ENCODE data around the gene ITPRID2.

- no peak for TF ChIP-seq CTCF (IDR thresholded peaks at IDR 0.05; ENCODE audit: control extremely low read depth in 1 of 3, insufficient read depth in 1 of 3, low read depth in 1 of 3, low read length in 3 of 3)
- no peak for TF ChIP-seq EZH2 (IDR thresholded peaks at IDR 0.05; ENCODE audit: low read depth, low read length, severe bottlenecking)
- no peak for TF ChIP-seq TAF1 (IDR thresholded peaks at IDR 0.05; ENCODE audit: low read depth, low read length)
- no peak for TF ChIP-seq CEBPB (IDR thresholded peaks at IDR 0.05; ENCODE audit: low read depth, low read length)
- no peak for TF ChIP-seq CHD2 (IDR thresholded peaks at IDR 0.05; ENCODE audit: low read length)
- no peak for TF ChIP-seq POLR2AphosphoS5 (IDR thresholded peaks at IDR 0.05; ENCODE audit: low read depth, low read length)
- no peak for TF ChIP-seq RFX5 (IDR thresholded peaks at IDR 0.05; ENCODE audit: borderline replicate concordance, low read depth, low read length)
- TF ChIP-seq RBBP5 (IDR thresholded peaks at IDR 0.05; ENCODE audit: borderline replicate concordance, low read depth, low read length), result no peak
- no peak for TF ChIP-seq ASH2L (IDR thresholded peaks at IDR 0.05; ENCODE audit: low read length)
- TF ChIP-seq ATF2 (IDR thresholded peaks at IDR 0.05; ENCODE audit: low read length), result no peak
- TF ChIP-seq MAX (IDR thresholded peaks at IDR 0.05), result no peak
- no peak for TF ChIP-seq RNF2 (IDR thresholded peaks at IDR 0.05; ENCODE audit: borderline replicate concordance, low read depth, low read length, missing control alignments, poor library complexity, severe bottlenecking)
Observed at GRCh38 chr2:181877181-181877664, 14.3 kb upstream of the ITPRID2 start.

Measured in H1 (cell line).